SK-N-SH treated with all-trans-retinoic acid at 6 μM for 48 hours (cell line): ENCODE results near the gene ZSCAN9.

Experiments used
- CREB5 ChIP-seq: fragments of 250-450 bp; sonication (Bioruptor Pico); IDR thresholded peaks from 2 replicates; pipeline ENCODE4 v1.5.1; 2020; ENCODE audit warnings: low read depth, mild to moderate bottlenecking, moderate library complexity
- GLIS3 ChIP-seq: fragments of 250-450 bp; sonication (Bioruptor Pico); IDR thresholded peaks from 2 replicates; pipeline ENCODE4 v1.5.0; 2020; ENCODE audit warnings: mild to moderate bottlenecking, moderate library complexity
- OSR1 ChIP-seq: fragments of 250-450 bp; sonication (Bioruptor Pico); IDR thresholded peaks from 2 replicates; pipeline ENCODE4 v1.8.0; 2022; ENCODE audit warnings: moderate library complexity, mild to moderate bottlenecking, inconsistent platforms
- SNAI2 ChIP-seq: fragments of 250-450 bp; sonication (Bioruptor Pico); IDR thresholded peaks from 2 replicates; pipeline ENCODE4 v1.5.0; 2020; ENCODE audit warnings: mild to moderate bottlenecking, moderate library complexity
- TSHZ2 ChIP-seq: fragments of 250-450 bp; sonication (Bioruptor Pico); IDR thresholded peaks from 2 replicates; pipeline ENCODE4 v1.5.0; 2020; ENCODE audit warnings: mild to moderate bottlenecking, moderate library complexity
- ZC3H10 ChIP-seq: fragments of 250-450 bp; sonication (Bioruptor Pico); IDR thresholded peaks from 2 replicates; pipeline ENCODE4 v1.5.1; 2021; ENCODE audit warnings: mild to moderate bottlenecking, moderate library complexity
- ZNF8 ChIP-seq: fragments of 450-650 bp; formaldehyde crosslinking; IDR thresholded peaks from 2 replicates; pipeline ENCODE4 v1.5.0; 2020; ENCODE audit warnings: mild to moderate bottlenecking, moderate library complexity

GRCh38 chr6:28207510-28208110, 17.5 kb upstream of the ZSCAN9 start:
- TF ChIP-seq ZNF8 (no peak), CREB5 (no peak), SNAI2 (CRISPR knock-in tag) (no peak), GLIS3 (CRISPR knock-in tag) (no peak), OSR1 (CRISPR knock-in tag) (no peak), TSHZ2 (CRISPR knock-in tag) (no peak), ZC3H10 (CRISPR knock-in tag) (no peak)
